Stimulated activated CD8-positive, alpha-beta memory T cell treated with anti-CD3 and anti-CD28 coated beads, Interleukin-15, amount 100 ng/mL, for 4 hours (primary cell): ENCODE results near the gene OVCH2.

ENCODE experiments used
- DNase-seq, 2 donors: peaks; one replicate each; pipeline ENCODE4 v3.0.0-alpha.2; 2020; ENCODE audit warnings: low read depth in 2 of 2

Gene OVCH2

DNA sequence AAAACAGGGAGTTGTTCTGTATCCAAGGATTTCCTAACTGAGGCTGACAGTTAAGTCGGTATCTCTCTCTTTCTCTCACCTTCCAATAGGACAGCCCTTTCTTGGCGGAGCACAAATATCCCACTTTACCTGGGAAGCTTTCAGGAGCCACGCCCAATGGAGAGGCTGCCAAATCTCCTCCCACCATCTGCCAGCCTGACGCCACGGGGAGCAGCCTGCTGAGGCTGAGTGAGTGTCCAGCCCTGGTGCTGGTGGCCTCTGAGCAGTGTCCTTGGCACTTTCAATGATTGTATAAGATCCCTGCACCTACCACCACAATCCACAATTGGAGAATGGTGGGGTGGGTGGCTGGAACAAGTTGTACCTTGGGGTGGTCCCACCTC, 66.6 kb downstream of the OVCH2 start:
- DNase-seq = no peak
